HepG2 (cell line): ENCODE measurements around the gene TAMALIN. TPM values are rescaled to one million over a fixed set of nuclear protein-coding genes. Genes with fewer than 3 reads are reported as not detected.

ENCODE experiments used
- ARID5B ChIP-seq: IDR thresholded peaks from 2 replicates; pipeline ENCODE4 v1.4.0; 2020; ENCODE audit warnings: mild to moderate bottlenecking, missing genetic modification reagents
- DBP ChIP-seq: sonication (generic); formaldehyde crosslinking; IDR thresholded peaks from 2 replicates; pipeline ENCODE4 v1.4.0; 2020; ENCODE audit warnings: missing genetic modification reagents; ENCODE audit errors: not compliant biosample characterization
- HIVEP1 ChIP-seq: sonication (generic); formaldehyde crosslinking; IDR thresholded peaks from 2 replicates; pipeline ENCODE4 v1.4.0; 2020; ENCODE audit warnings: mild to moderate bottlenecking, missing genetic modification reagents
- RFXAP ChIP-seq: sonication (generic); formaldehyde crosslinking; IDR thresholded peaks from 2 replicates; pipeline ENCODE4 v1.4.0; 2020; ENCODE audit warnings: missing genetic modification reagents, borderline replicate concordance
- TEAD3 ChIP-seq: optimal IDR thresholded peaks from 2 replicates; pipeline ENCODE3; 2016; ENCODE audit warnings: borderline replicate concordance
- ZFP36L1 ChIP-seq: sonication (generic); formaldehyde crosslinking; IDR thresholded peaks from 2 replicates; pipeline ENCODE4 v1.8.0; 2022; ENCODE audit warnings: mild to moderate bottlenecking, missing genetic modification reagents, moderate library complexity
- ZNF18 ChIP-seq: sonication (generic); formaldehyde crosslinking; IDR thresholded peaks from 2 replicates; pipeline ENCODE4 v1.8.0; 2022; ENCODE audit warnings: mild to moderate bottlenecking, missing genetic modification reagents; ENCODE audit not compliant: insufficient replicate concordance
- ZNF333 ChIP-seq: sonication (generic); formaldehyde crosslinking; IDR thresholded peaks from 2 replicates; pipeline ENCODE4 v1.4.0; 2020; ENCODE audit warnings: mild to moderate bottlenecking, missing genetic modification reagents, borderline replicate concordance
- polyA plus RNA-seq, 8 experiments: library from polyadenylated mRNA; depleted of rRNA in 3 of 8; stranded (reverse) in 7 of 8; unstranded in 1 of 8; fragments of >200 nt; fragmentation: Illumina TruSeq in 4 of 8; extraction: Trizol in 4 of 8; gene quantifications; 2 replicates each; pipeline versions ENCODE4 v1.2.1 to v1.2.3, GENCODE V29; 2011 to 2016; ENCODE audit warnings: low read depth in 4 of 8, missing spikeins in 1 of 8, mixed read lengths in 1 of 8; ENCODE audit not compliant: insufficient read depth in 1 of 8
- total RNA-seq, 5 experiments: library from RNA; depleted of rRNA; stranded (reverse); fragments of >200 nt; fragmentation: Illumina TruSeq; extraction: Trizol; gene quantifications; 2 replicates each; pipeline ENCODE4 v1.2.3, GENCODE V29; 2016; ENCODE audit warnings: low read depth in 1 of 5

Gene TAMALIN
- total and polyA plus RNA-seq, 2 of the 13 experiments (the other 11 are each of a cell fraction or from before 2014, with no cell fraction given) = 2.9 to 10.9 TPM

- TF ChIP-seq ZNF18 (CRISPR knock-in tag) = no peak
- TF ChIP-seq DBP = no peak
- TF ChIP-seq ZNF333 (CRISPR knock-in tag) = no peak
- no peak for TF ChIP-seq ARID5B (CRISPR knock-in tag)
- TF ChIP-seq RFXAP (CRISPR knock-in tag) = no peak
- no peak for TF ChIP-seq TEAD3
- no peak for TF ChIP-seq ZFP36L1 (CRISPR knock-in tag)
- TF ChIP-seq HIVEP1 (CRISPR knock-in tag) = no peak
- TF ChIP-seq, all 625 proteins: peak for 0
Observed at GRCh38 chr12:51984657-51985056, 22.1 kb upstream of the TAMALIN start (continued).
